CMK (cell line): Measurements from ENCODE around the gene SPP2.

Experiments
- DNase-seq: peaks from one replicate; pipeline ENCODE4 v3.0.0-alpha.2; 2010; ENCODE audit warnings: low read depth

Gene SPP2, protein sequence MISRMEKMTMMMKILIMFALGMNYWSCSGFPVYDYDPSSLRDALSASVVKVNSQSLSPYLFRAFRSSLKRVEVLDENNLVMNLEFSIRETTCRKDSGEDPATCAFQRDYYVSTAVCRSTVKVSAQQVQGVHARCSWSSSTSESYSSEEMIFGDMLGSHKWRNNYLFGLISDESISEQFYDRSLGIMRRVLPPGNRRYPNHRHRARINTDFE

DNA sequence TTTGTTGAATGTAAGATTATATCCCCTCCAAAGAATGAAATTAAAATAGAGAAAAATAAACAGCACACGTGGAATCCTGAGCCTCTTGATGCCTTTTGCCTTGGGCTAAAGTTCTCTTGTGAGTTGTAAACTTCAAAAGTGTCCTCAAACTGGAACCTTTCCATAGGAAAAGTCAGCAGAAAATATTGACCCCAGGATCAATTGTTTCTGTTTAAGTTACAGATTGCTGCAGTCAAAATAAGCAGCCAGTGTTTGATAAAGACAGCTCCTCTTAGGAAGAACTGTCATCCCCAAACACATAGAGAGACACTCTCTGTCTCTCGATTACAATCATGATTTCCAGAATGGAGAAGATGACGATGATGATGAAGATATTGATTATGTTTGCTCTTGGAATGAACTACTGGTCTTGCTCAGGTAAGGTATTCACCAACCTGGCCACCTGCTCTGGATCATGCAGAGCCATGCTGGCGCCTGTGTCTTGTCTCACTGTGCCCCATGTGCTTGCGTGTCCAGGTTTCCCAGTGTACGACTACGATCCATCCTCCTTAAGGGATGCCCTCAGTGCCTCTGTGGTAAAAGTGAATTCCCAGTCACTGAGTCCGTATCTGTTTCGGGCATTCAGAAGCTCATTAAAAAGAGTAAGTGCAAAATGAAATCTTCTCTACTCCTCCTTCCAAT lies at the start of gene SPP2:
SPP2 (plus strand) TSS at position 248 of the 681 bp plus-strand sequence; CDS start at position 333, 85 bp downstream.
- no peak for DNase-seq

DNA sequence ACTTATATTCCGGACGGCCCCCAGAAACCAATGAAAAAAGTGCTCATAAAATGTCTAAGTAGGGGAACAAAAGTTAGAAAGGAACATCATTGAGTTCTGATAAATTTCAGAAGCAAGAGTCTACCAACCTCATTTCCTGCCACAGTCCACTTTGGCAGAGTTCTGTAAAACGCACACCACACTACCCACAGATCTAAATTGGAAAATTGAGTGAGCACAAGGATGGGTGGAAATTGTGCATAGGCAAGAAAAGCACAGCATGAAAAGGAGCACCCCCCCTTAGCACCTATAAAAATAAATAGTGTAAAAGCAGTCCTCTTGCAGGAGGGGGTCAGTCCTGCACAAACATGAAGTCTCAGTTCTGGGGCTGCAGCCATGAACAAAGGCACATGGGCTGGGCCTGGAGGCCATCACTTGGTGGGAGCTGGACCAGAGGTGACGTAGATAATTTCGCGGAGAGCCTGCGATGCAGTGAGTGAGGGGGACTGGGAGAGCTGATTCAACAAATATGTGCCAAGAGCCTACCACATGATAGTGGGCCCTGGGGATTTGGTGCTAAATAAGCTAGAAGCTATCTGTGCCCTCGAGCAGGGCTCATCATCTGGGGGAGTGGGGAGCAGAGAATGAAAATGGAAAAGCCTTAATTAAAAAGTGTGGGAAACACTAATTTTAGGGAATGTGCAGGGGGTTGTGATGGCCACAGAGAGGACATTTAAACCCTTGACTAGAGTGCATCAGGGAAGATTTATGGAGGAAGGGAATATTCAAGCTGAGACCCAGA lies 48.9 kb upstream of the SPP2 start:
- DNase-seq: no peak

DNA sequence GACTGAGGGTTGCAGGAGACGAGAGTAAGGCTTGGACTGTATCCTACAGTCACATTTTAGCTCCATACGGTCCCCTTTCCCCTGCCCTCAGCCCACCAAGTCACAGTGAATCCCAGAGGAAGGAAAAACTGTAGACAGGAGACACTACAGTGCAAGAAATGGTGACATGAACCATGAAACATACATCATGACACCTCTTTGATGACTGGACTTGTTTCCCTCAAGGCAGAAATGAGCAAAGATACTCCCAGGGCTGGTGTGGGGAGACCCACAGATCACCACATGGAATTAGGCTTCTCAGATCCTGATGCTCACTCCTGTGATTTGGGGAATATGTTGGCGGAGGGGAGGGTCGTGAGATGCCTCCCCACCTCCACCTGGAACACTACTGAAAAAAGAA lies 48.2 kb upstream of the SPP2 start:
- no peak for DNase-seq

DNA sequence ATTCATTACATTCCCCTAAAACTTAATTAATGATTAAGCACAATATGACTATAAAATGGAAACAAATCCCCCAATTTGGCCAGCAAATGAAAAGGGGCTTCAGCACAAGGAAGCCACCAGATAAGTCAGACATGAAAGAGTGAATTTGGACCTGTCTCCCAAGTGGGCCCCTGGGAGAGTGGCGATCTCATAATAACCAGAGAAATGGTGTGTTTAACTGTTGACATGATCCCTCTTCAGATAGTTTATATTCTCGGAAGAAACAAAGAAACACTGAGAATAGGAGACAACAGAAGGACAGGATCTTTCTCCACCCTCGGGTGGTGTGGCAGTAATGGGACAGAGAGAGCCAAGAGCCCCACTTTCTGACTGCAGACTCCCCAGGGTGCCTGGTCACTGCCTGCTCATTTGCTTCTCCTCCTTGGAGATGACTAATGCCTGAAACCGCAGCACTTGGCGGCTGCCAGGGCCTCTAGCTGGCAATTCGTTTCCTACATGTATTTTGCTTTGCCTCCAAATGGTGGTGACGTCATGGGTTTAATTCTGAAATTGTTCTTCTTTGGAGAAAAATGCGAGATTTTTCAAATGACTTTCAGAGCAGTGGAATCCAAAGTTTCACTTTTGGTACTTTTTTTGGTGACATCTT lies 46.4 kb upstream of the SPP2 start:
- DNase-seq: no peak

DNA sequence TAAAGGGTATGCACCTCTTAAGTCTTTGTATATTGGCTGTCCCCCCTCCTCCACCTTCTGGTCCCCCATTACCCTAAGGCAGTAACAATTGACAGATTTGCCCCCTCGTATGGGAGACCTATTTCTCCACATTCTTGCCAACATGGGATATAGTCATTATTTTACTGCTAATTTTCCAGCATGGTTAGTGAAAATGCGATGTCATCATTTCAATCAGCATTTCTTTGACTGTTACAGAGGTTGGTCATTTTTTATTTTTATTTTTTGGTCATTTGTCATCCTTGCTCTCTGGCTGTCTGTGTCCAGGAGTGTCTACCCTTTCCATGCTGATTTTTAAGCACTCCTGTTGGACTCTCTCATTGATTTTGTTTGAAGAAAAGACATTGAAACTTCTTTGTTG lies 45.4 kb upstream of the SPP2 start:
- no peak for DNase-seq

DNA sequence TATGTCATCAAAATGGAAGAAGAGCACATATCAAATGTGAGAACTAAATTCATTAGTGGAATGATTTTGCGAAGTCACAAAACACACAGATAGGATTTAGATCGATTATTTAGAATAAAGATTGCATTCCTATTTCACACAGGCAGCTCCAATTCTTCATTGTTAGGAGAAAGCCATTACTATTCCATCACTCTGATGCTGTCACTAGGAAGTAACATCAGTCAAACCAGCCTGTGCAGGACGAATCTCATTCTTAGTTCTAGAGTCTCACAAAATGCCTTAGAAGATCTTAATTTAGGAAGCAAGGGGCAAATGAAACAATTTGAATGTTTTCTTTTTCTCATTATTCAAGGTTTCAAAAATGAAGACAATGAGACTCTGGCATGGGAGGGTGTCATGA lies 44.0 kb upstream of the SPP2 start:
- no peak for DNase-seq

DNA sequence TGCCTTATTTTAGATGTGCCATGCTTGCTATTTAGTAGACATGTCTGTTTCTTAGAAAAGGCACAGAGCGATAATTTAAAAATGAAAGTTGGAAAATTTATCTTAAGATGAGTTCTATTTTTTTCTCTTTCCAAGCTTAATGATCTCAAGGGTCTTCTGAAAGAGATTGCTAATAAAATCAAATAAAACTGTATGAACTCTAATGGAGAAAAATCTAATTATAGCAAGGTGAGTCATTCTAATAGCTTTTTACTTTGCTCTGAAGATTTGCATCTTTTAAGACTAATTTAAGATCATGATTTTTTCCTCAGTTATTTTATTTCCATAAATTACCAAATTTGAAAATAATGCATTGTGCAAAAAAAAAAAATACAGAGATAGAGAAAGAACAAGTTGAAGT lies 36.1 kb upstream of the SPP2 start:
- no peak for DNase-seq

DNA sequence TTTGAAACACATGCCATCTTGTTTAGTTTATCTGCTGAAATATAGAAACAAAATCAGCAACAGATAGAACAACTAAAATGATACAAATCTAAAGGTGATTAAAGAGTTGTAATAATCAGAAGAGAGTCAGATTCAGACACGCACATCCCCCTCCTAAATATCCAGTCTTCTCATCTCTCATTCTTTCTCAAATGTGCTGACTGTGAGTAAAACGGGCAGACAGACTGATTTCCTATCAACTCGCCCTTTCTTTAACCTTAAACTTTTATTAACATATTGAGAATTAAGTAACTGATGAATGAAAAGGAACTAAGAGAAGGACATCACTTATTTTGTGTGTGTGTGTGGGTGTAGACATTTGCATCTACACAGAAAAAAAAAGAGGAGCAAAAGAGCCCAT lies 34.6 kb upstream of the SPP2 start:
- DNase-seq: no peak

DNA sequence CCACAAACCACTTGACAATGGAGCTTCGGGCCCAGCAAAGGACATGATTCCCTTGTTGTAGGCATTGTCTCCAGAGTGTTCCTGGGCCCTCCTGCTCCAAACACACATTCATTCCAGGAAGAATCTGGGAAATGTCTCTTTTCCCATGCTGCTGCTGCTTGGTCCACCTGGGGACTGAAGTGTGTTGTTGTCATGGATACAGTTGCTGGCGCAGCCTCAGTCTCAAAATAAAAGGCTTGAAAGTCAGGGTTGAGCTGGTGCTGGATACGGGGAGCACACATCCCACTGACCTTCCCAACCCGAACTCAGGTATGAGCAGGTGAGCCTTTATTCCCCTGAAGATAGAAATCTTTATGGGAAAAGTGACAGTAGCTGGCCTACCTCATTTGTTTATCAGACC lies 30.6 kb upstream of the SPP2 start:
- DNase-seq: no peak

DNA sequence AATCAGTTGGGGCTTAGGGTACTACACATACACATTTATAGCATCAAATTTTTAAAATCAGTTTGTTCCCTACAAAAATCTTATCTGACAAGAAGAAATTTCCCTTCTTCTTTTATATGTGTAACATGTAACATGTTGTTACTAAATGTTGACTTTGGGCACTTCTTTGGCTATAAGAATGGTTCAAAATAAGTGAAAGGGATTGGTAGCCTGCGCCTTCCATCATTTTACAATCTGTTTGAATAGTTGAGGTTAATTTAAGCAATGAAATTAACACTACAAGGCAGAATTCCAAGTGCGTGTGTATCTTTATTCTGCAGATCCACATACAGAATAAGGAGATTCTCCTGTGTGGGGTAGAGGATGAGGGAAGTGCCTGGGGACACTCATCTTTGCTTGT lies 30.2 kb upstream of the SPP2 start:
- DNase-seq: no peak

DNA sequence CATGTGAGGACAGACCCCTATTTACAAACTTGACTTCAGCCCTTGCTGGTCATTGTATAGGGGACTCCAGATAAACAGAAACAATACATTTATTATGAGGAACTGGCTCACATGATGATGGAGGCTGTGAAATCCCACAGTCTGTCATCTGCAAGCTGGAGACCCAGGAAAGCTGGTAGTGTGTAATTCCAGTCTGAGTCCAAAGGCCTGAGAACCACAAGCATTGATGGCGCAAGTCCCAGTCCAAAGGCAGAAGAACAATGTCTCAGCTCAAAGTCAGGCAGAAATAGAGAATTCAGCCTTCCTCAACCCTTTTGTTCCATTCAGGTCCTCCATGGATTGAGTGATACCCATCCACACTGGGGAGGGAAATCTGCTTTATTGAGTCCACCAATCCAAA lies 28.1 kb upstream of the SPP2 start:
- no peak for DNase-seq

DNA sequence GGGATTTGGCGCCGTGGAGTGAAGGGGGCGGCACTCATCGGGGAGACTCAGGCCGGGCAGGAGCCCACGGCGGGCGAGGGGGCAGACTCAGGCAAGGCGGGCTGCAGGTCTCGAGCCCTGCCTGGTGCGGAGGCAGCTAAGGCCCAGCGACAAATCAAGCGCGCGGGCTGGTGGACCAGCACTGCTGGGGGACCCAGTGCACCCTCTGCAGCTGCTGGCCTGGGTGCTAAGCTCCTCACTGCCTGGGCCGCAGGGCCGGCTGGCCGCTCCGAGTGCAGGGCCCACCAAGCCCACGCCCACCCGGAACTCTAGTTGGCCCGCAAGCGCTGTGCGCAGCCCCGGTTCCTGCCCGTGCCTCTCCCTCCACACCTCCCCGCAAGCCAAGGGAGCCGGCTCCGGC lies 26.2 kb upstream of the SPP2 start:
- no peak for DNase-seq

DNA sequence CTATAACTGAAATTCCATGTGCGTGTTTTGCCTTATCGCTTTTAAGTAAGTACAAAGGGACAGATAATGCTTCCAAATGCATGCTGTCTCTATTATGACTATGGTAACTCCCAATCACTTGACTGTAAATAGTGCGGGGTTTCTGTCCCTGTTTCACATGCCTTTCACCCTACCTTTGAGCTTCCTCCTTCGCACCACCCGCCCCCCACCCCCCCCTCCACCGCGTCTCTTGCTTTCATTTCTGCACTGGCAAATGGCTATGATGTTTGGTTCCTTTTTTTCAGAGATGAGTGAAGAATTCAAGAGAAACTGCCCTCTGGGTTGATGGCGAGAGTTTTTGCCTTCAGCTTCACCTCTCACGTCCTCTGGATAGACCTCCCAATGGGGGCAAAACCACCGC lies 25.0 kb upstream of the SPP2 start:
- DNase-seq: no peak

DNA sequence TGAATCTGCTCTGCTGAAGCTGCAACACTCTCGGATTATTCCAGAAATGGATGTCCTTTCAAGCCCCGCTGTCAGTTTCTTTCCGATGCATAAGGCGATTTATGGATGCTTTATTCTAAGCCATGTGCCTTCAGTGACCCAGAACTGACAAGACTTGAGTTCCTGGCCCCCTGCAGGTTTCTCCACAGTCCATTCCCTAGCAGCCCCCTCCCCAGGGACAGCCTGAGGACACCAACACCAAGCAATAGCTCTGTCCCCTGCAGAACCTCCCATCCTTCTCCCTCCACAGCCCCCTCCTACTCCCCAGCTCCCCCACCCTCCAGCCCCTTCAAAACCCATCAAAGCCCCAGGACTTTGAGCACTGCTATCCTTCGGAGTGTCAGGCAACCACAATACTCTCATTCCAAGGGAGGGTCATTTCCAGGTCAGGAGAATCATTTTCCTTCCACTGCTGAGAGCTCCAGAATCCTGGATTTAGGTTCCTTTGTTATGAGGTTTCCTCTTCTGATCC lies 24.6 kb upstream of the SPP2 start:
- no peak for DNase-seq

DNA sequence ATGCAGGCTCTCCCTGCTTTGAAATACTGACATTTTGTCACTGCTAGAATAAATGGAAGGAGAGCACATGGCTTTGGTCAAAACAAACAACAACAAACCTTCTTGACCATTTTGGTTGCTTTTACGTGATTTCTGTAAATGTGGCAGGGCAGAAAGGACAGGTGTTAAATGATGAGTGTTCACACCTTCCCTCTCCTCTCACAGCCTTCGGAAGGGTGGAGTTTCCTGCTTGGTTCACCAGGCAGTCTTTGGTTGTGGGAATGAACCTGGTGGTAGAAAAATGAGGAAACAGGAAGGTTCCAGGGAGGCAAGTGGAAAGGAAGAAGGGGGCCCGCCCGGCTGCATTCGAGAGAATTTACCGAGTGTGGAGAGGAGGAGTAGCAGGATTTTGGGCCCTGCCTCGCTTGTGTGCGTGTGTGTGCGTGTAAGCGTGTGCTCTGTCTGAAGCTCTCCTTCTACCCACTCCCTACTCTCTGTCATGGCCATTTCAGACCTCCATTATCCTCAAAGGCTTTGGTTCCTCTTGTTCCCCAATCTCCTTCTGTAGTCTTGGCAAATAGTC lies 23.7 kb upstream of the SPP2 start:
- DNase-seq: no peak

DNA sequence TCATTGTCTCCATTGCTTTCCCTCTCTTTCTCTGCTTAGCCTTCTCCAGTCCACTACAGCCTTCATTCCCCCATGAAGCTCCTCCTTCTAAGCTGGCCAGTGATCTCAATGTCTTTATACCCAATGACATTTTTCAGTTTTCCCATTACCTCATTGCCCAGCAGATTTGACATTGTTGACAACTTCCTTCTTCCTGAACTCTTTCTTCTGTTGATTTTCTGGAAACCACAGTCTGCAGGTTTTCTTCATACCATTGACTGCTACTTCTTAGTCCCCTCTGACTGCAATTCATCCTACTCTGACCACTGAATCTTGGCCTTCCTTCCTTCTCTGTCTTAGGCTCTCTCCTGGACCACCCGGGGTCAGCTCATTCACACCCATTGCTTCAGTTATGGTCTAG lies 22.9 kb upstream of the SPP2 start:
- no peak for DNase-seq

DNA sequence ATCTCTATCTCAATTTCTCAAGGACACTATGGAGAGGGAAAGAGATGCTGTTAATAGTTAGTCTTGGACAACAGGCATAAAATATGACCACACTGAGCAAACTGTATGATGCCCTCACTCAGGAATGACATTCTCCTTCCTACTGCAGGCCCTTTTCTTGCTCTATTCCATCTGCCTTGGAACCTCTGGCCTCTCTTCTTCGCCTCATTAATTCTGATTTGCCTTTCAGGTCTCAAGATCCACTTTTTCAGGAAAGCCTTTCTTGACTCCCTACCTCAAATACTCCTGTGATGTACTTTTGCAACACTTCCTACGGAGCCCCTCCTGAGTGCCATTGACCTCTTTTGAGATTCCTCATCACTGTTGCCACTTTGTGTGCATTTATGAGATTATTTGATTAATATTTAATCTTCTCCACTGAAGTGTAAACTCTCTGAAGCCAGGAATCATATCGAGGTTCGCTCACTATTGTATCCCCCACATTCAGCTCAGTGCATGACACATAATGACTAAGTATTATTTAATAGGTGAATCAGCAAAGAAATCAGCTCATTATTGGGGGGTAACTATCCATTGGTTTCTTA lies 21.3 kb upstream of the SPP2 start:
- DNase-seq: no peak

DNA sequence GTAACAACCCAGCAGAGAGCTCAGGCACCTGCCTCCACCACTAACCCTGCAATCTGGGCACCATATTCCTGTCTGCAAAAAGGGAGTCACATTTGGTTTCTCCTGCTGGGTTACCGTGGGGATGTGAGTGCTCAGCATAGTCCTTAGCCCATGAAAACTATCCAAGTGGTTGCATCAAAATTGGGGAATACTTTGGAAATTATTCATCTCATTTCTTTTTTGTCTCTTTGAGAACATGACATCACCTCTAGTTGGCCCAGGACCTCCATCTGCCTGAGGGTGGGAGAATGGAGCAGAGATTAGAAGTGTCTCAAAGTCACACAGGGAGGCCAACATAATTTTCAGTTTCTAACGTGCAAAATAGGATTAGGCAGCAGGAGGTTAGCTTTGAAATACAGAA lies 19.3 kb upstream of the SPP2 start:
- DNase-seq: no peak

DNA sequence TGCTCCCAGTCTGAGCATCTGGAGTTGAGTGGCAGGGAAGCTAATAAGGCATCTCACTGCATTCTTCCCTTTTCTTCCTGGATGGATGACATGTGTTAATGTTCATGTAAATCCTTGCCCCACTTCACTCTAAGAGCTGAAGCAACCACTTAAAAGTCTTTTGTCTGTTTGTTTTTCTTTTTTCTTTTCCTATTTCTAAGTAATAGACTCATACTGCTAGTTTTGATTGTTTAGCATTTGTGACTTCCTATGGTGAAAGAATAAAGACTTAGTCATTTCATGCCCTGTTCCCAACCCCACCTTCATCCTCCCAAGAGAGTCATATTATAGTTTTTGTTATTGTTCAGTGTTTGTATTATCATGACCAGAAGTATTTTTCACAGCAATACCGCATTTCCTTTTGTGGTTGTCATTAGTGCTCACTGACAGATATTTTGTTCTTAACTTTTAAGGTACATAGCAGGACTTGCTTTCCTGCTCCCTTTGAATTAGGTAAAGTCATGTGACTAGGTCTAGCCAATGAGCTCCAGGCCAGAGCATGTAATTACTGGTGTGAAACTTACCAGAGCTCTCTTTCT lies 18.1 kb upstream of the SPP2 start:
- DNase-seq: no peak

DNA sequence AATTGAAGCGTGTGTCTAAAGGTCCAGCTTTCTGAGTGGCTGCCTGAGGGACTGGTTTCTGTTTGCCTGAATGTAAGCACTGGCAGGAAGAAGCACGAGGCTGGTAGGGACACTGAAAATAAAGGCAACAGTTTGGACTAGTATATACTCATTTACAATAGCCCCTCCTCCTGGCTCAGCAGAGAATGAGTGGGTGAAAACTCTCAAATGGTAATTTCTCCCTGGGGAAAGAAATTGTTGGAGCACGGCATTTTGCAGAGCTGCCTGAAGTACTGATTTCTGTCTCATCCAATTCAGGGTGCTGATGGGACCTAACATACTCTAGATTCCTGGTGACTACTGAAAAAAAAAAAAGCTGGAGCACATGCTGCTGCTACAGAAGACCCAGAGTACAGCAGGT lies 17.3 kb upstream of the SPP2 start:
- no peak for DNase-seq

DNA sequence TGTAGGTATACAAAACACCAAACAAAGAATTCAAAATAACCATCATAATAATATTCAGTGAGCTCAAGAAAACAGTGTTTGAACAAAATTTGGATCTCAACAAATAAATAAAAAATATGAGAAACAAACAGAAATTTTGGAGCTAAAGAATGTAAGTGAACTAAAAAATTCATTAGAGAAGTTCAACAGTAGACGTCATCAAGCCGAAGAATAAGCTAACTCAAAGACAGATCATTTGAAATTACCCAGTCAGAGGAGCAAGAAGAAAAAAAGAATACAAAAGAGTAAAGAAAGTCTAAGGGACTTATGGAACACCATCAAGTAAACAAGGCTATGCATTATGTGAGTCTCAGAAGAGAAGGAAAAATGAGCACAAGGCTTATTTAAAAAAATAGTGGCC lies 16.6 kb upstream of the SPP2 start:
- no peak for DNase-seq
